ENCODE results near the gene ANP32D. TPM values are rescaled to one million over a fixed set of nuclear protein-coding genes. Genes with fewer than 3 reads are reported as not detected.
"Not testable (repeated sequence)": the region's sequence is repeated elsewhere in the genome, so short reads cannot be mapped to it uniquely, and the experiment has no call there.

ANP32D gene
- under 1 TPM in 1 of 2 donors, not detected in 1; 0.78 TPM for total RNA-seq

DNA sequence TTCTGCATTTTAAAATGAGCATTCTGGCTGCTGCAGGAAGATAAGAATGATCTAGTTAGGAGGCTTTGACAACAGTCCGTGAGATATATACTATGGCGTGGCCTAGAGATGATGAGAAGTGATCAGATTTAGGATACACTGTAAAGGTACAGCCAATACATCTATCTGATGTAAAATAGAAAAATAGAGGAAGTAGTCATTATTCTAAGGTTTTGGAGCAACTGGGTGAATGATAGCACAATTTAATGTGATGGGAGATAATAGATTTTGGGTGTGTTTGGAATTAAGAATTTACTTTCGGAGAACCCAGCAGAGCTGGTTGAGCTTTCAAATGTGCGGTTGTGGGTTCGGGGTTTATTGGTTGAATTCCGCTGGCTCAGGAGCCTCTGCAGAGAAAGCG is at the start of gene ANP32D:
Gene ANP32D (plus strand): TSS at position 301 of the 400 bp plus-strand sequence. CDS start 106 bp downstream, outside the sequence.
- no peaks in the 10 kb centered on the region for H3K27me3 ChIP-seq (replicated peaks; ENCODE audit: insufficient read depth)
- ATAC-seq (ENCODE audit: insufficient number of reproducible peaks, low FRiP score, low read depth) (no peak), DNase-seq (ENCODE audit: low spot score) (no peak)
- no peaks in the 10 kb centered on the region for H3K36me3 ChIP-seq
- no peaks in the 10 kb centered on the region for H3K4me1 ChIP-seq (ENCODE audit: control insufficient read depth in 1 of 2, low read depth in 2 of 2)
- H3K9me3 ChIP-seq, result peaks cover 19% of the 10 kb centered on the region
- H3K27ac ChIP-seq, result no peak within 1 kb of the TSS
- H3K4me3 ChIP-seq, result no peak within 1 kb of the TSS
- no peak for TF ChIP-seq CTCF (IDR thresholded peaks at IDR 0.05)

GRCh38 chr12:48423171-48423570 is 49.2 kb upstream of the ANP32D start:
- Histone ChIP-seq H3K4me3 (no peak overlapping the region), H3K36me3 (no peaks in the 10 kb centered on the region), H3K27me3 (replicated peaks; ENCODE audit: insufficient read depth) (no peaks in the 10 kb centered on the region), H3K9me3 (no peaks in the 10 kb centered on the region), H3K27ac (no peak overlapping the region), H3K4me1 (ENCODE audit: control insufficient read depth in 1 of 2, low read depth in 2 of 2) (peaks cover 0 to 6% of the 10 kb centered on the region in 2 donors)
- DNase-seq (ENCODE audit: low spot score) (no peak), ATAC-seq (ENCODE audit: insufficient number of reproducible peaks, low FRiP score, low read depth) (no peak)
- TF ChIP-seq CTCF (IDR thresholded peaks at IDR 0.05), result no peak

DNA sequence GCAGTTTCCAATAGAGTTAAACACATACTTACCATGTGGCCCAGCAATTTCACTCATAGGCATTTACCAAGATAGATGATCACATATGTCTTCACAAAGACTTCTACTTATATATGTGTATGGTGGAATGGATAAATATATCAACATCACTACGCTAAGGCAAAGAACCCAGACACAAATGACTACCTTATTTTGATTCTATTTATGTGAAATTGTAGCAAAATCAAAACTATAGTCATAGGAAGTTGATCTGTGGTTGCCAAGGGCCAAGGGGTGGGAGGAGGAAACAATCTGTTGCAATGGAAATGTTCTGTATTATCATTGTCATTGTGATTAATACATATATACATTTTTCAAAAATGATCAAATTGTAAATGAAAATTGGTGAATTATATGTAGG is 47.7 kb upstream of the ANP32D start:
- H3K9me3 ChIP-seq, result no peaks in the 10 kb centered on the region
- no peak for TF ChIP-seq CTCF (IDR thresholded peaks at IDR 0.05)
- ATAC-seq (ENCODE audit: insufficient number of reproducible peaks, low FRiP score, low read depth) (no peak), DNase-seq (ENCODE audit: low spot score) (no peak)
- peaks cover 0 to 6% of the 10 kb centered on the region in 2 donors for H3K4me1 ChIP-seq (ENCODE audit: control insufficient read depth in 1 of 2, low read depth in 2 of 2)
- no peaks in the 10 kb centered on the region for H3K36me3 ChIP-seq
- H3K27ac ChIP-seq, result no peak overlapping the region
- no peak overlapping the region for H3K4me3 ChIP-seq
- no peaks in the 10 kb centered on the region for H3K27me3 ChIP-seq (replicated peaks; ENCODE audit: insufficient read depth)

- H3K4me1 ChIP-seq (ENCODE audit: control insufficient read depth in 1 of 2, low read depth in 2 of 2); DNase-seq (ENCODE audit: low spot score); H3K36me3 ChIP-seq; H3K27ac ChIP-seq; H3K9me3 ChIP-seq; H3K4me3 ChIP-seq; H3K27me3 ChIP-seq (replicated peaks; ENCODE audit: insufficient read depth); ATAC-seq (ENCODE audit: insufficient number of reproducible peaks, low FRiP score, low read depth): not testable (repeated sequence)
Measured at GRCh38 chr12:48434016-48434415, 38.3 kb upstream of the ANP32D start.

GRCh38 chr12:48441069-48441468 is 31.3 kb upstream of the ANP32D start:
- no peak overlapping the region for H3K27ac ChIP-seq
- no peak overlapping the region for H3K4me3 ChIP-seq
- ATAC-seq (ENCODE audit: insufficient number of reproducible peaks, low FRiP score, low read depth) (no peak), DNase-seq (ENCODE audit: low spot score) (no peak)
- H3K4me1 ChIP-seq (ENCODE audit: control insufficient read depth in 1 of 2, low read depth in 2 of 2), result no peaks in the 10 kb centered on the region
- no peaks in the 10 kb centered on the region for H3K27me3 ChIP-seq (replicated peaks; ENCODE audit: insufficient read depth)
- no peaks in the 10 kb centered on the region for H3K36me3 ChIP-seq
- no peak for TF ChIP-seq CTCF (IDR thresholded peaks at IDR 0.05)
- H3K9me3 ChIP-seq, result no peaks in the 10 kb centered on the region

DNA sequence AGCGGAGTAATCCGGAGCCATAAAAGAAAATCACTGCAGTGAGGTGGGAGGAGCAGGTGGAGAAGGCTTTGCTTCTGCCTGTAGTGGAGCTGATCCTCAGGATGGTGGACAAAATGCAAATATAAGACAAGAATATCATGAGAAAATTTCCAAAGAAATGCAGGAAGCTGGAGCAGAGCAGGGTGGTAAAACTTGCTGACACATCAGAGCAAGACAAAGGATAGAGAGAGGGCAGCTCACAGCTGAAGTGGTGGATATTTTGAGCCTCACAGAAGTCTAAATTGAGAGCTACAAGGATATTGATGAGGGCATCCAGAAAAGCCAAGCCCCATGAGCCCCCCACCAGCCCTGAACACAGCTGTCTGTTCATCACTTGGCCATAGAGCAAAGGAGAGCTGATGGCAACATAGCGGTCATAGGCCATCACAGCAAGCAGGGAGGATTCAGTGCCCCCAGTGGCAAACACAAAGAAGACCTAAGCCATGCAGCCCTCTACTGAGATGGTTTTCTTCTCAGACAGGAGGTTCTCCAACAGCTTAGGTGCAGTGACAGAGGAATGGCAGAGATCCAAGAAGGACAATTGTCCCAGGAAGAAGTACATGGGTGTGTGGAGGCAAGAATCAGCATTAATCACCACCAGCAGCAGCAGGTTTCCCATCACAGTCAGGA is 30.0 kb upstream of the ANP32D start:
- no peak for TF ChIP-seq CTCF (IDR thresholded peaks at IDR 0.05)
- H3K9me3 ChIP-seq, result no peaks in the 10 kb centered on the region
- no peak overlapping the region for H3K27ac ChIP-seq
- H3K36me3 ChIP-seq, result no peaks in the 10 kb centered on the region
- no peak for ATAC-seq (ENCODE audit: insufficient number of reproducible peaks, low FRiP score, low read depth)
- no peak for DNase-seq (ENCODE audit: low spot score)
- H3K4me3 ChIP-seq, result no peak overlapping the region
- no peaks in the 10 kb centered on the region for H3K4me1 ChIP-seq (ENCODE audit: control insufficient read depth in 1 of 2, low read depth in 2 of 2)
- H3K27me3 ChIP-seq (replicated peaks; ENCODE audit: insufficient read depth), result no peaks in the 10 kb centered on the region
